Prostate gland (tissue), 2 donors: ENCODE results near the gene ECHS1.

ENCODE experiments used
- POLR2A ChIP-seq: fragments of 450-650 bp; IDR thresholded peaks from one replicate; pipeline ENCODE4 v1.6.1; 2016; ENCODE audit warnings: antibody characterized with exemption, mild to moderate bottlenecking
- TF ChIP-seq, protein P1 (sequence below), 4 experiments: fragments of 200-600 bp in 2 of 4; fragments of 450-650 bp in 2 of 4; sonication (generic) in 2 of 4; IDR thresholded peaks; 1 replicate in 3 of 4; 2 replicates in 1 of 4; pipeline ENCODE4 v1.5.1; 2016 to 2019; ENCODE audit warnings: antibody characterized with exemption in 4 of 4, mild to moderate bottlenecking in 2 of 4, moderate library complexity in 2 of 4

DNA sequence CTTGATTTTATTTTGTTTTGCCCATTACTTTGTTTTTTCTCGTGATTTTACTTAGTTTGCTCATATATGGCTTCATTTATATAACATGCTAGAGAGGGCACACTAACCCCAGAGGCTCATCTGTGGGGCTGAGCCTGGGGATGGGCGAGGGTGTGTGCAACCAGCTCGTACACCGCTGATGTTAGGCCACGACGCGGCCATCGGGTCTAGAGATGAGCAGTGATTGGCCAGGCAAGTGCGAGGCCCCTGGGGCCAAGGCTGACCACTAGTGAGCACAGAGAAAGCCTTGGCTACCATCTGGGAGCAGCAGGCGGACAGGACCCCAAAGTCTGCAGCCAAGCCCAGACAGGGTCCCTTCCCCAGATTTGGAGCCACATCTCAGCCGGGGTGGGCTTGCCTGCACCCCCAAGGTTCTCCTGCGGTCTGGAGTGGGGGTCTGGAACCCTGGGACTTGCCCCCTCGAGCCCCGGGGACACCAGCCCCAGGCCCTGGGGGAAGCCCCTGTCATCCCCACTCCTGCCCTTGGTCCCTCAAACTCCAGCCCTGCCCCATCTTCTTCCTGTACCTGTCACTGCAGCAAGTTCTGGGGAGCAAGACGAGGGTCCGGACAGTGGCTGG lies 19.1 kb downstream of the ECHS1 start:
- TF ChIP-seq, protein P1, sequence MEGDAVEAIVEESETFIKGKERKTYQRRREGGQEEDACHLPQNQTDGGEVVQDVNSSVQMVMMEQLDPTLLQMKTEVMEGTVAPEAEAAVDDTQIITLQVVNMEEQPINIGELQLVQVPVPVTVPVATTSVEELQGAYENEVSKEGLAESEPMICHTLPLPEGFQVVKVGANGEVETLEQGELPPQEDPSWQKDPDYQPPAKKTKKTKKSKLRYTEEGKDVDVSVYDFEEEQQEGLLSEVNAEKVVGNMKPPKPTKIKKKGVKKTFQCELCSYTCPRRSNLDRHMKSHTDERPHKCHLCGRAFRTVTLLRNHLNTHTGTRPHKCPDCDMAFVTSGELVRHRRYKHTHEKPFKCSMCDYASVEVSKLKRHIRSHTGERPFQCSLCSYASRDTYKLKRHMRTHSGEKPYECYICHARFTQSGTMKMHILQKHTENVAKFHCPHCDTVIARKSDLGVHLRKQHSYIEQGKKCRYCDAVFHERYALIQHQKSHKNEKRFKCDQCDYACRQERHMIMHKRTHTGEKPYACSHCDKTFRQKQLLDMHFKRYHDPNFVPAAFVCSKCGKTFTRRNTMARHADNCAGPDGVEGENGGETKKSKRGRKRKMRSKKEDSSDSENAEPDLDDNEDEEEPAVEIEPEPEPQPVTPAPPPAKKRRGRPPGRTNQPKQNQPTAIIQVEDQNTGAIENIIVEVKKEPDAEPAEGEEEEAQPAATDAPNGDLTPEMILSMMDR (IDR thresholded peaks at IDR 0.05): no peak
- no peak for TF ChIP-seq POLR2A
